NT2/D1 (cell line): ENCODE measurements around the gene NKX3-2.

Experiments
- DNase-seq: peaks from one replicate; pipeline ENCODE4 v3.0.0-alpha.2; 2011; ENCODE audit warnings: low read depth, low spot score
- H3K27me3 ChIP-seq: 2 replicates; pipeline ENCODE4 v1.6.0; 2011; ENCODE audit warnings: mild to moderate bottlenecking; ENCODE audit not compliant: insufficient read length, insufficient read depth
- H3K36me3 ChIP-seq: 2 replicates; pipeline ENCODE4 v1.6.1; 2011; ENCODE audit warnings: mild to moderate bottlenecking, low read length, mixed read lengths; ENCODE audit not compliant: insufficient read depth, insufficient read length
- H3K4me1 ChIP-seq: 2 replicates; pipeline ENCODE4 v1.5.1; 2011; ENCODE audit not compliant: insufficient read depth, insufficient read length
- H3K4me3 ChIP-seq: 2 replicates; pipeline ENCODE4 v1.5.1; 2011; ENCODE audit warnings: low read depth; ENCODE audit not compliant: insufficient read length
- H3K9ac ChIP-seq: 2 replicates; pipeline ENCODE4 v1.6.0; 2011; ENCODE audit warnings: low read depth; ENCODE audit not compliant: insufficient read length
- H3K9me3 ChIP-seq: 2 replicates; pipeline ENCODE4 v1.5.1; 2011; ENCODE audit warnings: mild to moderate bottlenecking, low read length; ENCODE audit not compliant: insufficient read depth
- SUZ12 ChIP-seq: IDR thresholded peaks from 2 replicates; pipeline ENCODE4 v1.6.1; 2011; ENCODE audit not compliant: insufficient read length, insufficient read depth; ENCODE audit errors: extremely low read depth
- YY1 ChIP-seq: IDR thresholded peaks from 2 replicates; pipeline ENCODE4 v1.6.1; 2011; ENCODE audit not compliant: insufficient read length, insufficient read depth
- ZNF274 ChIP-seq: IDR thresholded peaks from 2 replicates; pipeline ENCODE4 v1.6.1; 2011; ENCODE audit warnings: mild to moderate bottlenecking, low read depth, low read length

The NKX3-2 gene

GRCh38 chr4:13540446-13541175, 3.7 kb downstream of the NKX3-2 start:
- H3K4me3 ChIP-seq = no peak overlapping the region
- H3K36me3 ChIP-seq = peaks cover 32% of the 10 kb centered on the region
- peaks cover under 1% of the 10 kb centered on the region for H3K27me3 ChIP-seq
- no peak overlapping the region for H3K9ac ChIP-seq
- H3K4me1 ChIP-seq = peaks cover 19% of the 10 kb centered on the region
- DNase-seq = no peak
- no peak for TF ChIP-seq ZNF274
- no peak for TF ChIP-seq SUZ12
- TF ChIP-seq YY1 = no peak
- peaks cover 13% of the 10 kb centered on the region; the same call in 1 of the 2 replicates for H3K9me3 ChIP-seq

- Histone ChIP-seq H3K36me3 (peaks cover 32% of the 10 kb centered on the region), H3K4me1 (peaks cover 19% of the 10 kb centered on the region), H3K9ac (no peak overlapping the region), H3K27me3 (no peaks in the 10 kb centered on the region), H3K9me3 (peaks cover 13% of the 10 kb centered on the region; the same call in 1 of the 2 replicates), H3K4me3 (no peak overlapping the region)
- TF ChIP-seq SUZ12 = no peak
- no peak for TF ChIP-seq ZNF274
- TF ChIP-seq YY1 = no peak
- DNase-seq = no peak
These were observed 4.5 kb downstream of the NKX3-2 start for GRCh38 chr4:13539619-13540445.

GRCh38 chr4:13539047-13539618, 5.2 kb downstream of the NKX3-2 start:
- Histone ChIP-seq H3K27me3 (no peaks in the 10 kb centered on the region), H3K9me3 (peaks cover 13% of the 10 kb centered on the region; the same call in 1 of the 2 replicates), H3K4me1 (peaks cover 20% of the 10 kb centered on the region), H3K36me3 (peaks cover 32% of the 10 kb centered on the region), H3K9ac (no peak overlapping the region), H3K4me3 (no peak overlapping the region)
- no peak for DNase-seq
- TF ChIP-seq YY1 (no peak), ZNF274 (no peak), SUZ12 (no peak)

GRCh38 chr4:13538427-13538973, 5.8 kb downstream of the NKX3-2 start:
- Histone ChIP-seq H3K9ac (no peak overlapping the region), H3K4me1 (peaks cover 27% of the 10 kb centered on the region), H3K27me3 (no peaks in the 10 kb centered on the region), H3K4me3 (no peak overlapping the region), H3K36me3 (peaks cover 32% of the 10 kb centered on the region), H3K9me3 (peaks cover 13% of the 10 kb centered on the region; the same call in 1 of the 2 replicates)
- DNase-seq = no peak
- no peak for TF ChIP-seq ZNF274

GRCh38 chr4:13537832-13538177, 6.5 kb downstream of the NKX3-2 start:
- Histone ChIP-seq H3K27me3 (no peaks in the 10 kb centered on the region), H3K9me3 (peaks cover 13% of the 10 kb centered on the region; the same call in 1 of the 2 replicates), H3K9ac (no peak overlapping the region), H3K36me3 (peaks cover 32% of the 10 kb centered on the region), H3K4me3 (no peak overlapping the region), H3K4me1 (peaks cover 26% of the 10 kb centered on the region)
- DNase-seq = no peak
- TF ChIP-seq YY1 = no peak
- TF ChIP-seq SUZ12 = no peak
- TF ChIP-seq ZNF274 = no peak

GRCh38 chr4:13537011-13537831, 7.1 kb downstream of the NKX3-2 start:
- no peak for TF ChIP-seq SUZ12
- TF ChIP-seq ZNF274 = no peak
- TF ChIP-seq YY1 = no peak
- peaks cover 13% of the 10 kb centered on the region; the same call in 1 of the 2 replicates for H3K9me3 ChIP-seq
- H3K4me1 ChIP-seq = peaks cover 21% of the 10 kb centered on the region
- H3K9ac ChIP-seq = no peak overlapping the region
- no peak overlapping the region for H3K4me3 ChIP-seq
- H3K36me3 ChIP-seq = peaks cover 28% of the 10 kb centered on the region
- no peak for DNase-seq
- H3K27me3 ChIP-seq = no peaks in the 10 kb centered on the region
